DMS79 (cell line): ENCODE measurements around the gene NDFIP2.

ENCODE experiments used
- DNase-seq: peaks from one replicate; lab custom pipeline; 2025; lab: John Stamatoyannopoulos, UW

NDFIP2 gene

GRCh38 chr13:79458436-79458835, 22.5 kb upstream of the NDFIP2 start:
- no peak for DNase-seq

- DNase-seq = no peak
These were observed 21.0 kb upstream of the NDFIP2 start for GRCh38 chr13:79459906-79460305.

GRCh38 chr13:79462895-79463294, 18.1 kb upstream of the NDFIP2 start:
- no peak for DNase-seq

GRCh38 chr13:79463604-79464003, 17.4 kb upstream of the NDFIP2 start:
- DNase-seq = no peak

GRCh38 chr13:79466872-79467271, 14.1 kb upstream of the NDFIP2 start:
- no peak for DNase-seq

- no peak for DNase-seq
These were observed 12.6 kb upstream of the NDFIP2 start for GRCh38 chr13:79468402-79468801.

GRCh38 chr13:79468819-79469218, 12.1 kb upstream of the NDFIP2 start:
- no peak for DNase-seq

- DNase-seq = no peak
These were observed 11.3 kb upstream of the NDFIP2 start for GRCh38 chr13:79469608-79470007.

- no peak for DNase-seq
These were observed 10.3 kb upstream of the NDFIP2 start for GRCh38 chr13:79470666-79471065.

- DNase-seq = no peak
These were observed 5.4 kb upstream of the NDFIP2 start for GRCh38 chr13:79475569-79475968.

GRCh38 chr13:79477968-79478367, 3.0 kb upstream of the NDFIP2 start:
- DNase-seq = no peak

- DNase-seq = no peak
These were observed 1.1 kb upstream of the NDFIP2 start for GRCh38 chr13:79479882-79480281.

GRCh38 chr13:79481685-79482052, 714 bp downstream of the NDFIP2 start:
- no peak for DNase-seq

- DNase-seq = no peak
These were observed 1.5 kb downstream of the NDFIP2 start for GRCh38 chr13:79482281-79482970.

GRCh38 chr13:79483086-79483706, 2.2 kb downstream of the NDFIP2 start:
- DNase-seq = no peak

- no peak for DNase-seq
These were observed 4.3 kb downstream of the NDFIP2 start for GRCh38 chr13:79485014-79485811.

GRCh38 chr13:79486433-79487188, 5.7 kb downstream of the NDFIP2 start:
- no peak for DNase-seq

- DNase-seq = no peak
These were observed 9.4 kb downstream of the NDFIP2 start for GRCh38 chr13:79490326-79490725.

- DNase-seq = no peak
These were observed 9.9 kb downstream of the NDFIP2 start for GRCh38 chr13:79490824-79491223.

GRCh38 chr13:79491715-79492114, 10.8 kb downstream of the NDFIP2 start:
- DNase-seq = no peak

- no peak for DNase-seq
These were observed 11.4 kb downstream of the NDFIP2 start for GRCh38 chr13:79492313-79492798.

- DNase-seq = no peak
These were observed 12.1 kb downstream of the NDFIP2 start for GRCh38 chr13:79492918-79493594.
